CD4-positive, alpha-beta T cell treated with Interleukin-2 at 100 ng/mL for 4 hours (primary cell): ENCODE measurements around the gene CIT.
"Not testable (repeated sequence)": the region's sequence is repeated elsewhere in the genome, so short reads cannot be mapped to it uniquely, and the experiment has no call there.

Source experiments
- DNase-seq: peaks from one replicate; pipeline ENCODE4 v3.0.0-alpha.2; 2020; ENCODE audit warnings: low spot score

Gene CIT

DNA sequence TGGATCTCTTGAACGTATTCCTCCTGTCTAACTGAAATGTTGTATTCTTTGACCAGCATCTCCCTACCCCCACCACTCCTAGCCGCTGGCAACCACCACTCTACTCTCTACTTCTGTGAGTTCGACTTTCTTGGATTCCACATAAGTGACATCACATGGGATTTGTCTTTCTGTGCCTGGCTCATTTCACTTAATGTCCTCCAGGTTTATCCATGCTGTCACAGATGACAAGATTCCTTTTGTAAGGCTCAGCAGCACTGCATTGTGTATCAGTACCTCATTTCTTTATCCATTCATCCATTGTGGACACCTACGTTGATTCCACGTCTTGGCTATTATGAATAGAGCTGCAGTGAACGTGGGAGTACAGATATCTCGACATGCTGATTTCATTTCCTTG is 198.7 kb downstream of the CIT start:
- DNase-seq: no peak

GRCh38 chr12:119676573-119676972 is 200.5 kb downstream of the CIT start:
- DNase-seq: no peak

DNA sequence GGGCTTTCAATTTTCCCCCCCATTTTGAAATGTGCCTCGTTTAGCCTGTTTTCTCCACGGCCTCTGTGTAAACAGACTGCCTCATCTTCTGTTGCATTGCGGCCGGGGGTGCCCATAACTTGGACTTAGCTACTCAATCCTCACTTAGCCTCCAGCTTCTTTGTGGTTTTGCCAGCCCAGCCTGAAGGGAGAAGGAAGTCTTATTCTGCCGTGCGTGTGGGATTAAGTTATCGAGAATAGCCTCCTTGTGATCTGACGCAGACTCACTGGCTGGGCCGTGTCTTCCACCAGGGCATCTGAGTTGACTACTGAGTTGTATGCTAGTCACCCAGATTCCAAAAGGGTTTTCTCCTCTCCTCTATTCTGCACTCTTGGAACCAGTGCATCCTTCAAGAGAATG is 201.1 kb downstream of the CIT start:
- DNase-seq: no peak

DNA sequence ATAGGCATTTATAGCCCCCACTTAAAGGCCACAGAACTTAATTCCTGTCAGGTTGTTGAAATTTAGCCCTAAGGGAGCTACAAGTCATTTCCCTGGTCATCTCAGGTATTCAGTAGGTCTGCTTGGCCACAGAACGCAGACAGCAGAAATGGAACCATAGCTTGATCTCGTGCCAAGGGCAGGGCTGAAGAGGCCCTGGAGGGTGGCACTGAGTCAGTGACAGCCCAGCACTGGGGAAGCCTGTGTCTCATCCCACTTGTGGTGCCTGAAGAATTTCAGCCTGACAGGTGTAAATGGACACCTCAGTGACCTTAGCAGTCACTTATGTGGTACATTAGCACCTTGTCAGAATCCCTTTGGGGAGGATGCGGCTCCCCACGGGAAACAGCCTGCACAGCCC is 202.6 kb downstream of the CIT start:
- DNase-seq: no peak

GRCh38 chr12:119673634-119674033 is 203.5 kb downstream of the CIT start:
- DNase-seq: peak; percentile 14

GRCh38 chr12:119672194-119672593 is 204.9 kb downstream of the CIT start:
- no peak for DNase-seq

DNA sequence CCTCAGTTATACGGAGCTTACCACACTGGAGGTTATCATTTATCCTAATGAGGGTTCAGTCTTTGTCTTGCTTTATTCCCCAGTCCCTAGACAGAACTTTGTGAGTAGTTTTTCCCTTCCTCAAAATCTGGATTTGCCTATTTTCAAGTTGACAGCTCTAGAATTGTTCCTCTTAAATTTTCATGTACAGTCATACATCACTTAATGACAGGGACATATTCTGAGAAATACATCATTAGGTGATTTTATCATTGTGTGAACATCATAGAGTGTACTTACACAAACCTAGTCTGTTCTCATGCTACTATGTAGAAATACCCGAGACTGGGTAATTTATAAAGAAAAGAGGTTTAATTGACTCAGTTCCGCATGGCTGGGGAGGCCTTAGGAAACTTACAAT is 206.1 kb downstream of the CIT start:
- no peak for DNase-seq

- no peak for DNase-seq
Measured at GRCh38 chr12:119669744-119670472, 207.2 kb downstream of the CIT start.

DNA sequence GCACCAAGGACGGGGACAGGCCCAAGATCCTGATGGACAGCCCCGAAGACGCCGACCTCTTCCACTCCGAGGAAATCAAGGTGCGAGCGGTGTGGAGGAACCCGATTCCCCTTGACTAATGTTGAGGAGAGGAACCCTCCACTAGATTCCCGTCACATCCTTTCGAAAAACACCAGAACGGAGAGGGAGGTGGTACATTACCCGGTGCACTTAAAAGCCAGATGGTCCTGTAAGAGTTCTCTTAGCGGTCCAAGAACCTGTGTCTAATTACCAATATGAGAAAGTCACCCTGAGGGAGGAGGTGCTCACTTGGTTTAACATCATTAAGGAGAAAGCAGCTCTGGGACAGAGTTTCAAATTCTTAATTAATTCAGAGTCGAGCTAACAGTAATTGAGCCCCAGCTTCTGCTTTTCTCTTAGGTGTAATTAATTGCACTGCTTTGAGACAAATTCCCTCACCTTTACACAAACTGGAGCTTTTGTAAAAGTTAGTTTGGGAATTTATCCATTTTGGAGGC is 208.7 kb downstream of the CIT start:
- DNase-seq: peak; percentile 11

DNA sequence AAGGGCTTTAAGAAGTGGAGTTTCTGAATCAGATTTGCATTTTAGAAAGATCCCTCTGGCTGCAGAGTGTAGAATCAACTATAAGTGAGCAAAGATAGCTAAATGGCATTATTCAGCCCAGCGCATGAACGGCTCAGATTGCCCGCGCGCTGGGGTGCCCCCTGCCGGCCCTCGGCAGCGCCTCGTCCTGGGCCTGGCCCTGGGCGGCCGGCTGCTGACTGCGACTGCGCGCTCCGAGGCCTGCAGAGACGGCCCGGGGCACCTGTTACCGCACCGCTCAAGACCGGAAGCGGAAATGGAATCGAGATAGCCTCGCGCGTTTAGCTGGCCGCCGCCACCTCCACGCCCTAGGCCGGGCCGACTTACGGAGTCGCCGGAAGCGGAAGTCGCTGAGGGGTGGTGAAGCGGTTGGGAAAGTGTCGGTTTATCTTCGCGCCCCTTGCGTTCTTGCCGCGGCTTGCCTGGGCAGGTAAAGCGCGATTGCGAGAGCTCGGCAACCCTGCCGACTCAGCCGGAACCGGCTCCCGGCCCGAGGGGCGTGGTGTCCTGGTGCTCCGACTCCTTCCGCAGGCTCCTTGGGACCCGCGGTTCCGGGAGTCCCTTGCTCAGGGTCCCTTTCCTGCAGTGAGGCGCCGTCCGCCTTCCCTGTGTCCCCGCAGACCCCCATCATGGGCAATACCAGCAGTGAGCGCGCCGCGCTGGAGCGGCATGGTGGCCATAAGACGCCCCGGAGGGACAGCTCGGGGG is 209.4 kb downstream of the CIT start, which contains the start of gene PRKAB1:
Gene PRKAB1, plus strand, starts transcription at position 557 of the 747 bp plus-strand sequence. Its CDS starts 112 bp downstream, at position 669.
- DNase-seq: peak; percentile 97

GRCh38 chr12:119666900-119667576 is 210.1 kb downstream of the CIT start:
- DNase-seq: no peak

- no peak for DNase-seq
Measured at GRCh38 chr12:119666226-119666795, 210.8 kb downstream of the CIT start.

GRCh38 chr12:119665164-119665929 is 211.8 kb downstream of the CIT start:
- DNase-seq: no peak

DNA sequence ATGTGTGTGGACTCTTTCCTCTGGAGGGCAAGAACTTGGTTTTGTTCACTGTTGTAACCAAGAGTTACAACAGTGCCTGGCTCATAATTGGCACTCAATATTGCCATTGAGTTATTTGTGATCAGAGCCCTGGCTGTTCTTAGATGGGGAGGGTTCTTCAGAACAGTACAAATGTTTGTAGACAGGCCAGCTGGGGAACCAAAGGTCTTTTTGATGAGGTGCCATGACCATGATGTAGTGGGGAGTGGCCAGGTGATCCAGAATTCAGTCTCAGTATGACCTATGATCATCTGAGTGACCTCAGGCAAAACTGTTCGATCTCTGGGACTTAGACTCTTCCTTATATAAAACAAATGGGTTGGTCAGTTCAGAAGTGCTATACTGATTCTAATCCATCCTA is 212.5 kb downstream of the CIT start:
- no peak for DNase-seq

DNA sequence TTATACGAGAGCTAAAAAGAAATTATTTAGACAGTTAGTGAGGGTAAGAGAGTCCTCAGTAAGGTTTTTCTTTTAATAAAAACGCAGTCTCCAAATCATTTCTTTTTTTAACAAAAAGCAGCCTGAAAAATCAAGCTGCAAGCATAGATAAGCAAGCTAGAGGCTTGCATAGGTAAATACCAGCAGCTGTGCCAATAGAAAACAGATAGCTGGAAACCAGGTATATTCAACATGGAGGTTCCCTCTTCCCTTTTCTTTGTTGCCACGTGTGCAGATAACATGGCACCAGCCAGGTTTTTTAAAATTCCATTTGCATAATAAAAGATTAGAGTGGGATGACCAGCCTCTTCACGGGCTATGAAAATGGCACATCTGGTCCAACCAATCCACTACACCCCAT is 215.2 kb downstream of the CIT start:
- no peak for DNase-seq

DNA sequence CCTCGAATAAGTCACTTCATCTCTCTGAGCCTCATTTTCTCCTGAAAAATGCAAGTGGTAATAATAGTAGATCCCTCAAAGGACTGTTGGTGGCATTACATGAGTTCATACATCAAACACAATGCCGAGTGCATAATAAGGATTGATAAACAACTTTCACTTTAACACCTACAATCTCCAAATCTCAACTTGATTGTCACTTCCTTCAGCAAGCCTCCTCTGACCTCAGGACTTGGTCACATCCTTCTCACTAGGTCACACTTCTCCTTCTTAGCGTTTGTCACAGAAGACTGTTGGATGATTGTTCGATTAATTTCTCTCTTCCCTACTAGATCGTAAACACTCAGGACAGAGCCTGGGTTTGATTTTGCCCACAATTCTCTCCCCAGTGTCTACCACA is 217.0 kb downstream of the CIT start:
- DNase-seq: no peak

- peak; percentile 71 for DNase-seq
Measured at GRCh38 chr12:119659289-119659897, 217.7 kb downstream of the CIT start.

DNA sequence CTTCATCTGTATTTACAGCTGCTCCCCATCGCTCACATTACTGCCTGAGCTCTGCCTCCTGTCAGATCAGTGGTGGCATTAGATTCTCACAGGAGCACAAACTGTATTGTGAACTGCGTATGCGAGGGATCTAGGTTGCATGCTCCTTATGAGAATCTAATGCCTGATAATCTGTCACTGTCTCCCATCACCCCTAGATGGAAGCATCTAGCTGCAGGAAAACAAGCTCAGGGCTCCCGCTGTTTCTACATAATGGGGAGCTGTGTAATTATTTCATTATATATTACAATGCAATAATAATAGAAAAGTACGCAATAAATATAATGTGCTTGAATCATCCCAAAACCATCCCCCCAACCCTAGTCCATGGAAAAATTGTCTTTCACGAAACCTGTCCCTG is 219.0 kb downstream of the CIT start:
- not testable (repeated sequence) for DNase-seq

- DNase-seq: not testable (repeated sequence)
Measured at GRCh38 chr12:119657001-119657400, 220.1 kb downstream of the CIT start.

GRCh38 chr12:119652665-119653064 is 224.5 kb downstream of the CIT start:
- DNase-seq: no peak

DNA sequence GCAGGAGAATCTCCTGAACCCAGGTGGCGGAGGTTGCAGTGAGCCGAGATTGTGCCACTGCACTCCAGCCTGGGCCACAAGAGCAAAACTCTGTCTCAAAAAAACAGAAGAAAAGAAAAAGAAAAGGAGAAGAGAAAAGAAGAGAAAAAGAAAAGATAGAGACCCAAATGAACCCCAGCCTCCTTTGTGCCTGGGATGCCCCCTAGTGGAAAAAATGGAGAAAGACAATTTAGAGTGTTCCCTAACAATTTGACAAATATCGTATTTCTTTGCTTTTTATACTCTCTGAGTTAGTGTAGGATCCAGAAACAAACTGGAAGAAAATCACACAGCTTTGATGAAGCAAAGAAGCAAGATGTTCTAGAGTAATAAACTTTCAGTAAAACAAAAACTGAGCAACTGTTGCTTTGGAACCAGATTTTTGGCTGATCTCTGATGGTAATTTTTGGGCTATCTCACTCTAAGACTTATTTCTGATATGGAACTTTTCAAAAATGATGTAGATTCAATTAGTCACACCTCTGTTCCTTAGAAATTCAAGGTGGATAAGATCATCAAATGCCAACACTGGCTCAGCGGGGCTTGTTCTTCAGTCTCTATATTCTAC is 227.8 kb downstream of the CIT start:
- peak; percentile 27 for DNase-seq
